ENCODE results near the gene PARP16.

GRCh38 chr15:65221697-65222096 lies 65.0 kb downstream of the PARP16 start:
- TF ChIP-seq CTCF (IDR thresholded peaks at IDR 0.05) (no peak), POLR2A (IDR thresholded peaks at IDR 0.05) (no peak)

Measured in testis (tissue), 2 donors.